Measurements from ENCODE around the gene PAK5. TPM values are rescaled to one million over a fixed set of nuclear protein-coding genes. Genes with fewer than 3 reads are reported as not detected.

PAK5 gene
- polyA plus RNA-seq, 1 of the 3 experiments (the other 2 are of a cell fraction): 0.03 TPM

GRCh38 chr20:9602847-9603183 lies 236.1 kb downstream of the PAK5 start:
- H3K4me3 ChIP-seq (ENCODE audit: low read depth in 2 of 2, low read length in 1 of 2): no peak overlapping the region
- CTCF ChIA-PET: interaction anchor here (0.9 to 6.9 kb wide), 6 partner anchors 15 to 800 kb away, joined by 3 to 63 read pairs (median 8); no protein-coding TSS in a partner anchor
- H3K27ac ChIP-seq (ENCODE audit: low read depth in 2 of 2, low read length in 1 of 2): no peak overlapping the region
- H4K20me1 ChIP-seq (ENCODE audit: insufficient read depth): no peaks in the 10 kb centered on the region
- H3F3A ChIP-seq (replicated peaks; ENCODE audit: insufficient read depth): no peaks in the 10 kb centered on the region
- no peak for DNase-seq
- H3K36me3 ChIP-seq (replicated peaks in 1 of 2; ENCODE audit: control insufficient read depth in 1 of 2, insufficient read depth in 2 of 2, low read length in 1 of 2): no peaks in the 10 kb centered on the region
- H3K9me2 ChIP-seq: no peaks in the 10 kb centered on the region
- POLR2A ChIA-PET: interaction anchor here (1.3 kb wide), 1 partner anchor 88 kb away, joined by 3 read pairs; the partner anchor contains the start of gene LAMP5
- WGBS (ENCODE audit: low lambda C conversion rate): 63% methylated on average over 4 of the region's 4 CpGs
- H3K4me2 ChIP-seq: no peak overlapping the region
- H3K79me2 ChIP-seq (ENCODE audit: insufficient read depth): no peaks in the 10 kb centered on the region
- H3K4me1 ChIP-seq (ENCODE audit: control insufficient read depth in 1 of 2, insufficient read depth in 2 of 2, low read depth in 1 of 2, low read length in 1 of 2): peaks cover 0 to 5% of the 10 kb centered on the region in 2 experiments; a peak in 1 of 4 replicates
- no peak overlapping the region for H2AFZ ChIP-seq (ENCODE audit: low read depth)
- no peak overlapping the region for H3K9ac ChIP-seq
- 0 out of 2 replicates have a peak, but pooled peaks cover 3% of the 10 kb centered on the region for H3K9me3 ChIP-seq
- no peaks in the 10 kb centered on the region for H3K27me3 ChIP-seq (ENCODE audit: insufficient read depth)
- TF ChIP-seq ELF1 (IDR thresholded peaks at IDR 0.05) (no peak), YY1 (IDR thresholded peaks at IDR 0.05; ENCODE audit: low read depth) (no peak), IRF3 (IDR thresholded peaks at IDR 0.05; ENCODE audit: low read depth, low read length) (no peak), REST (IDR thresholded peaks at IDR 0.05; ENCODE audit: low read depth, low read length) (no peak), FOXM1 (IDR thresholded peaks at IDR 0.05; ENCODE audit: low read depth) (no peak), NRF1 (IDR thresholded peaks at IDR 0.05; ENCODE audit: low read depth, low read length) (no peak), EZH2phosphoT487 (IDR thresholded peaks at IDR 0.05; ENCODE audit: borderline replicate concordance, low read depth) (no peak), TAF1 (IDR thresholded peaks at IDR 0.05; ENCODE audit: borderline replicate concordance, low read depth, low read length) (no peak), ZBTB33 (IDR thresholded peaks at IDR 0.05; ENCODE audit: borderline replicate concordance, low read depth) (no peak), CTCF (IDR thresholded peaks at IDR 0.05) (no peak), PBX3 (IDR thresholded peaks at IDR 0.05) (no peak), SMC3 (IDR thresholded peaks at IDR 0.05; ENCODE audit: low read depth, low read length) (no peak), GABPA (IDR thresholded peaks at IDR 0.05; ENCODE audit: low read depth) (no peak), JUND (IDR thresholded peaks at IDR 0.05) (no peak), MAX (IDR thresholded peaks at IDR 0.05; ENCODE audit: low read depth) (no peak), SIN3A (IDR thresholded peaks at IDR 0.05; ENCODE audit: borderline replicate concordance, low read depth, low read length) (no peak), TCF12 (IDR thresholded peaks at IDR 0.05) (no peak), CHD2 (IDR thresholded peaks at IDR 0.05; ENCODE audit: low read length, partially characterized antibody) (no peak)

Measured in SK-N-SH (cell line).